A673 (cell line): ENCODE measurements around the gene HMGB3. TPM values are rescaled to one million over a fixed set of nuclear protein-coding genes. Genes with fewer than 3 reads are reported as not detected.
"Not testable (repeated sequence)": the region's sequence is repeated elsewhere in the genome, so short reads cannot be mapped to it uniquely, and the experiment has no call there.

Experiments used
- BruUV-seq: library from RNA; stranded (reverse); fragments of 400-500 nt; replicated peaks from 2 replicates; lab custom pipeline; 2021; lab: Mats Ljungman, UMichigan
- CTCF ChIA-PET: fragments of 300-600 bp; sonication (Branson Sonifier 250); formaldehyde crosslinking; loops from one replicate; lab custom pipeline; 2022; ENCODE audit warnings: antibody characterized with exemption; lab: Charles Lee
- POLR2A ChIA-PET: fragments of 300-600 bp; sonication (Branson Sonifier 250); formaldehyde crosslinking; loops from one replicate; lab custom pipeline; 2022; ENCODE audit warnings: antibody characterized with exemption; ENCODE audit not compliant: low non-redundant PET; lab: Charles Lee
- DNase-seq: peaks from one replicate; pipeline ENCODE4 v3.0.0-alpha.2; 2015; ENCODE audit warnings: low spot score
- H3K27ac ChIP-seq: fragments of 200-600 bp; sonication (generic); 2 replicates; pipeline ENCODE4 v1.5.1; 2016; ENCODE audit warnings: mixed run types, low read depth, mild to moderate bottlenecking, mixed read lengths, antibody characterized with exemption, low read length; ENCODE audit not compliant: poor library complexity, severe bottlenecking
- H3K27me3 ChIP-seq: fragments of 200-600 bp; sonication (generic); replicated peaks from 2 replicates; pipeline ENCODE4 v1.6.1; 2017; ENCODE audit warnings: mixed run types, low read depth, mild to moderate bottlenecking, mixed read lengths, antibody characterized with exemption, low read length; ENCODE audit not compliant: insufficient read depth, poor library complexity
- H3K36me3 ChIP-seq: fragments of 200-600 bp; sonication (generic); 2 replicates; pipeline ENCODE4 v1.6.1; 2016; ENCODE audit warnings: mixed run types, mild to moderate bottlenecking, mixed read lengths, antibody characterized with exemption, low read length; ENCODE audit not compliant: insufficient read depth, poor library complexity, severe bottlenecking
- H3K4me1 ChIP-seq: fragments of 200-600 bp; sonication (generic); 2 replicates; pipeline ENCODE4 v1.6.1; 2017; ENCODE audit warnings: mixed run types, mild to moderate bottlenecking, mixed read lengths, antibody characterized with exemption, low read length; ENCODE audit not compliant: insufficient read depth, poor library complexity, severe bottlenecking
- H3K4me3 ChIP-seq: fragments of 200-600 bp; sonication (generic); 2 replicates; pipeline ENCODE4 v1.5.1; 2016; ENCODE audit warnings: low read depth, mixed run types, mild to moderate bottlenecking, mixed read lengths, low read length; ENCODE audit not compliant: poor library complexity, severe bottlenecking
- H3K9me3 ChIP-seq: fragments of 200-600 bp; sonication (generic); 2 replicates; pipeline ENCODE4 v1.6.1; 2016; ENCODE audit warnings: mixed run types, low read depth, mild to moderate bottlenecking, mixed read lengths, antibody characterized with exemption, low read length; ENCODE audit not compliant: poor library complexity, severe bottlenecking
- CTCF ChIP-seq: fragments of 300-800, 200-600 bp; sonication (generic); conservative IDR thresholded peaks from 2 replicates; pipeline ENCODE4 v1.5.1; 2017; ENCODE audit warnings: low read depth, mild to moderate bottlenecking, antibody characterized with exemption, low read length, moderate library complexity, mixed read lengths
- EZH2 ChIP-seq: fragments of 200-600 bp; sonication (generic); IDR thresholded peaks from 2 replicates; pipeline ENCODE4 v1.6.1; 2017; ENCODE audit warnings: borderline replicate concordance, low read depth, mild to moderate bottlenecking, mixed read lengths, antibody characterized with exemption, low read length; ENCODE audit not compliant: poor library complexity, severe bottlenecking
- intact Hi-C: fragments of 100-400 bp; cut with micrococcal nuclease; formaldehyde crosslinking; loops from one replicate; pipeline ENCODE4 v1.10.0; 2022; ENCODE audit not compliant: unreplicated experiment
- total RNA-seq: library from RNA; stranded (reverse); gene quantifications from 2 replicates; pipeline ENCODE4 v1.2.3, GENCODE V29; 2021

The HMGB3 gene
- total RNA-seq, 1 experiment from 2014 or later, result 173 TPM

GRCh38 chrX:150961631-150962030, 21.5 kb upstream of the HMGB3 start:
- ChIA-PET POLR2A (no interaction called here), CTCF (no interaction called here)
- BruUV-seq, result no TSS peak
- H3K36me3 ChIP-seq, result no peaks in the 10 kb centered on the region
- DNase-seq, result no peak
- H3K9me3 ChIP-seq, result no peaks in the 10 kb centered on the region
- intact Hi-C loops, result no loop called here
- H3K4me1 ChIP-seq, result no peaks in the 10 kb centered on the region
- H3K27me3 ChIP-seq, result no peaks in the 10 kb centered on the region
- TF ChIP-seq CTCF (no peak), EZH2 (no peak)
- H3K27ac ChIP-seq, result no peak overlapping the region
- no peak overlapping the region for H3K4me3 ChIP-seq

- H3K4me1 ChIP-seq, H3K9me3 ChIP-seq, BruUV-seq, DNase-seq, POLR2A ChIA-PET, H3K27me3 ChIP-seq, intact Hi-C loops, H3K27ac ChIP-seq, H3K36me3 ChIP-seq, CTCF ChIA-PET, H3K4me3 ChIP-seq: not testable (repeated sequence)
These were observed 18.7 kb upstream of the HMGB3 start for GRCh38 chrX:150964416-150964815.

GRCh38 chrX:150966235-150966634, 16.9 kb upstream of the HMGB3 start:
- CTCF ChIA-PET, result no interaction called here
- Histone ChIP-seq H3K27ac (no peak overlapping the region), H3K27me3 (no peaks in the 10 kb centered on the region), H3K4me1 (no peaks in the 10 kb centered on the region), H3K4me3 (no peak overlapping the region), H3K9me3 (no peaks in the 10 kb centered on the region), H3K36me3 (no peaks in the 10 kb centered on the region)
- POLR2A ChIA-PET, result no interaction called here
- DNase-seq, result no peak
- intact Hi-C loops, result no loop called here
- no TSS peak for BruUV-seq
- TF ChIP-seq CTCF (no peak), EZH2 (no peak)

- H3K9me3 ChIP-seq, result no peaks in the 10 kb centered on the region
- no peak overlapping the region for H3K4me3 ChIP-seq
- TF ChIP-seq EZH2, result no peak
- TF ChIP-seq CTCF, result no peak
- DNase-seq, result no peak
- POLR2A ChIA-PET, result no interaction called here
- H3K4me1 ChIP-seq, result no peaks in the 10 kb centered on the region
- CTCF ChIA-PET, result no interaction called here
- H3K27ac ChIP-seq, result no peak overlapping the region
- BruUV-seq, result no TSS peak
- no peaks in the 10 kb centered on the region for H3K36me3 ChIP-seq
- H3K27me3 ChIP-seq, result no peaks in the 10 kb centered on the region
- intact Hi-C loops, result no loop called here
These were observed 16.4 kb upstream of the HMGB3 start for GRCh38 chrX:150966742-150967141.
